C4-2B (cell line): Measurements from ENCODE around the gene ZNF695.

Experiments
- ZFX ChIP-seq: fragments of 450-650 bp; IDR thresholded peaks from 2 replicates; pipeline ENCODE4 v1.6.1; 2017
- TF ChIP-seq, protein P1 (sequence below): fragments of 450-650 bp; conservative IDR thresholded peaks from 2 replicates; pipeline ENCODE4 v1.5.1; 2017; ENCODE audit warnings: mild to moderate bottlenecking

DNA sequence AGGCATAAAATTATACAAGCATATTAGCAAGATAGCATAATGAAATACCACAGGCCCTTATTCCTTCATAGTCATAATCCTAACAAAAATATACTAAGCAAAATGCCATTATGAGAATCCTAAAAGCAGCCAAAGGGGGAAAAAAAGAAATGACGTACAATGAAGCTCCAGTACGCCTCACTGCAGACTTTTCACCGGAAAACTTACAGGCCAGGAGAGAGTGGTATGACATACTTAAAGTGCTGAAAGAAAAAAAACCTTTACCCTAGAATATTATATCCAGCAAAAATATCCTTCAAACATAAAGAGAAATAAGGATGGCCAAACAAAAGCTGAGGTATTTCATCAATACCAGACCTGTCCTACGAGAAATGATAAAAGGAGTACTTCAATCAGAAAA lies 19.5 kb downstream of the ZNF695 start:
- TF ChIP-seq, protein P1, sequence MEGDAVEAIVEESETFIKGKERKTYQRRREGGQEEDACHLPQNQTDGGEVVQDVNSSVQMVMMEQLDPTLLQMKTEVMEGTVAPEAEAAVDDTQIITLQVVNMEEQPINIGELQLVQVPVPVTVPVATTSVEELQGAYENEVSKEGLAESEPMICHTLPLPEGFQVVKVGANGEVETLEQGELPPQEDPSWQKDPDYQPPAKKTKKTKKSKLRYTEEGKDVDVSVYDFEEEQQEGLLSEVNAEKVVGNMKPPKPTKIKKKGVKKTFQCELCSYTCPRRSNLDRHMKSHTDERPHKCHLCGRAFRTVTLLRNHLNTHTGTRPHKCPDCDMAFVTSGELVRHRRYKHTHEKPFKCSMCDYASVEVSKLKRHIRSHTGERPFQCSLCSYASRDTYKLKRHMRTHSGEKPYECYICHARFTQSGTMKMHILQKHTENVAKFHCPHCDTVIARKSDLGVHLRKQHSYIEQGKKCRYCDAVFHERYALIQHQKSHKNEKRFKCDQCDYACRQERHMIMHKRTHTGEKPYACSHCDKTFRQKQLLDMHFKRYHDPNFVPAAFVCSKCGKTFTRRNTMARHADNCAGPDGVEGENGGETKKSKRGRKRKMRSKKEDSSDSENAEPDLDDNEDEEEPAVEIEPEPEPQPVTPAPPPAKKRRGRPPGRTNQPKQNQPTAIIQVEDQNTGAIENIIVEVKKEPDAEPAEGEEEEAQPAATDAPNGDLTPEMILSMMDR = no peak
- TF ChIP-seq ZFX = no peak
